ENCODE measurements around the gene SGCA.

The SGCA gene

DNA sequence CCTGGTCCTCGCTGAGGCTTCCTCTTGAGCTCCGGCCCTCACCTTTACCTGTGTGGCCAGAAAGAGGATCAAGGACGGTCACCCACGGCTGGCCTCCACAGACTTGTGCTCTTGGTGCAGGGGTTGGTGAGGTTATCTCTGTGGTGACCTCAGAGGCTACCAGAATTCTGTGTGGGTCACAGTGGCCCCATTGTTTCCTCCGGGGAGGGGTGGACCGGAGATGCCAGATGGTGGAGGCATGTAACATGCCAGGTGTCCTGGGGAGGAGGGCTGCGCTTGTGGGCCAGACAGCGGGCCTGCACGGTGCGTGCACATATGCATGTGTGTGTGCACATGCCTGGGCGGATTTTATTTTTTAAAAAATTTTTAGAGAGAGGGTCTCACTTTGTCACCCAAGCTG, 6.3 kb downstream of the SGCA start:
- TF ChIP-seq YY1 (IDR thresholded peaks at IDR 0.05; ENCODE audit: low read depth) (no peak), TCF12 (IDR thresholded peaks at IDR 0.05; ENCODE audit: low read depth) (no peak), TAF1 (IDR thresholded peaks at IDR 0.05; ENCODE audit: low read depth) (no peak), TEAD4 (IDR thresholded peaks at IDR 0.05) (no peak), CEBPB (IDR thresholded peaks at IDR 0.05) (no peak), CREB1 (IDR thresholded peaks at IDR 0.05; ENCODE audit: low read depth) (no peak), EGR1 (IDR thresholded peaks at IDR 0.05) (no peak), FOXM1 (IDR thresholded peaks at IDR 0.05; ENCODE audit: borderline replicate concordance, low read depth) (no peak), ZBTB7A (IDR thresholded peaks at IDR 0.05; ENCODE audit: low read depth) (no peak), NFIC (IDR thresholded peaks at IDR 0.05) (no peak)
- TF ChIP-seq, protein P1, sequence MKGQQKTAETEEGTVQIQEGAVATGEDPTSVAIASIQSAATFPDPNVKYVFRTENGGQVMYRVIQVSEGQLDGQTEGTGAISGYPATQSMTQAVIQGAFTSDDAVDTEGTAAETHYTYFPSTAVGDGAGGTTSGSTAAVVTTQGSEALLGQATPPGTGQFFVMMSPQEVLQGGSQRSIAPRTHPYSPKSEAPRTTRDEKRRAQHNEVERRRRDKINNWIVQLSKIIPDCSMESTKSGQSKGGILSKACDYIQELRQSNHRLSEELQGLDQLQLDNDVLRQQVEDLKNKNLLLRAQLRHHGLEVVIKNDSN (IDR thresholded peaks at IDR 0.05), result no peak
- TF ChIP-seq, protein P2, sequence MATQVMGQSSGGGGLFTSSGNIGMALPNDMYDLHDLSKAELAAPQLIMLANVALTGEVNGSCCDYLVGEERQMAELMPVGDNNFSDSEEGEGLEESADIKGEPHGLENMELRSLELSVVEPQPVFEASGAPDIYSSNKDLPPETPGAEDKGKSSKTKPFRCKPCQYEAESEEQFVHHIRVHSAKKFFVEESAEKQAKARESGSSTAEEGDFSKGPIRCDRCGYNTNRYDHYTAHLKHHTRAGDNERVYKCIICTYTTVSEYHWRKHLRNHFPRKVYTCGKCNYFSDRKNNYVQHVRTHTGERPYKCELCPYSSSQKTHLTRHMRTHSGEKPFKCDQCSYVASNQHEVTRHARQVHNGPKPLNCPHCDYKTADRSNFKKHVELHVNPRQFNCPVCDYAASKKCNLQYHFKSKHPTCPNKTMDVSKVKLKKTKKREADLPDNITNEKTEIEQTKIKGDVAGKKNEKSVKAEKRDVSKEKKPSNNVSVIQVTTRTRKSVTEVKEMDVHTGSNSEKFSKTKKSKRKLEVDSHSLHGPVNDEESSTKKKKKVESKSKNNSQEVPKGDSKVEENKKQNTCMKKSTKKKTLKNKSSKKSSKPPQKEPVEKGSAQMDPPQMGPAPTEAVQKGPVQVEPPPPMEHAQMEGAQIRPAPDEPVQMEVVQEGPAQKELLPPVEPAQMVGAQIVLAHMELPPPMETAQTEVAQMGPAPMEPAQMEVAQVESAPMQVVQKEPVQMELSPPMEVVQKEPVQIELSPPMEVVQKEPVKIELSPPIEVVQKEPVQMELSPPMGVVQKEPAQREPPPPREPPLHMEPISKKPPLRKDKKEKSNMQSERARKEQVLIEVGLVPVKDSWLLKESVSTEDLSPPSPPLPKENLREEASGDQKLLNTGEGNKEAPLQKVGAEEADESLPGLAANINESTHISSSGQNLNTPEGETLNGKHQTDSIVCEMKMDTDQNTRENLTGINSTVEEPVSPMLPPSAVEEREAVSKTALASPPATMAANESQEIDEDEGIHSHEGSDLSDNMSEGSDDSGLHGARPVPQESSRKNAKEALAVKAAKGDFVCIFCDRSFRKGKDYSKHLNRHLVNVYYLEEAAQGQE (IDR thresholded peaks at IDR 0.05; ENCODE audit: low read depth), result no peak
- TF ChIP-seq, protein P3, sequence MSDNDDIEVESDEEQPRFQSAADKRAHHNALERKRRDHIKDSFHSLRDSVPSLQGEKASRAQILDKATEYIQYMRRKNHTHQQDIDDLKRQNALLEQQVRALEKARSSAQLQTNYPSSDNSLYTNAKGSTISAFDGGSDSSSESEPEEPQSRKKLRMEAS (IDR thresholded peaks at IDR 0.05), result no peak

DNA sequence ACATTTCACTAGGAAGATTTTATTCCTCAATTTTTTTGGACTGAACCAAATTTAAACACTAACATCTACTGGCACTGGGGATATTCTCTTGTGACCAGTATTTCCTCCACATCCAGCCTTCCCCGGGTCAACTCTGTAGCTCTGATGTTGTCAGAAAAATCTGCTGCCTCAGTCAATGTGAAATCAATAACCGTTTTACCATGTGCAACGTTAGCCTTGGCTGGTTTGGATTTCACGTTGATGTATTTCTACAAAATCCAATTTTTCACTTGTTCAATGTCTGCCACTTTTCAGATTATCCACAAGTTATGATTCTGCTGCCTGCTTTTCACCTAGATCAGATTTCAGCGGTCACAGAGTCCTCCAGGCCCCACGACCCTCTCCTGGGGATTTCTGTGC, 7.1 kb downstream of the SGCA start:
- TF ChIP-seq FOXM1 (IDR thresholded peaks at IDR 0.05; ENCODE audit: borderline replicate concordance, low read depth) (no peak), ZBTB7A (IDR thresholded peaks at IDR 0.05; ENCODE audit: low read depth) (no peak), TCF12 (IDR thresholded peaks at IDR 0.05; ENCODE audit: low read depth) (0 out of 2 replicates have a peak, but pooled peaks have one; percentile 2), YY1 (IDR thresholded peaks at IDR 0.05; ENCODE audit: low read depth) (no peak)

DNA sequence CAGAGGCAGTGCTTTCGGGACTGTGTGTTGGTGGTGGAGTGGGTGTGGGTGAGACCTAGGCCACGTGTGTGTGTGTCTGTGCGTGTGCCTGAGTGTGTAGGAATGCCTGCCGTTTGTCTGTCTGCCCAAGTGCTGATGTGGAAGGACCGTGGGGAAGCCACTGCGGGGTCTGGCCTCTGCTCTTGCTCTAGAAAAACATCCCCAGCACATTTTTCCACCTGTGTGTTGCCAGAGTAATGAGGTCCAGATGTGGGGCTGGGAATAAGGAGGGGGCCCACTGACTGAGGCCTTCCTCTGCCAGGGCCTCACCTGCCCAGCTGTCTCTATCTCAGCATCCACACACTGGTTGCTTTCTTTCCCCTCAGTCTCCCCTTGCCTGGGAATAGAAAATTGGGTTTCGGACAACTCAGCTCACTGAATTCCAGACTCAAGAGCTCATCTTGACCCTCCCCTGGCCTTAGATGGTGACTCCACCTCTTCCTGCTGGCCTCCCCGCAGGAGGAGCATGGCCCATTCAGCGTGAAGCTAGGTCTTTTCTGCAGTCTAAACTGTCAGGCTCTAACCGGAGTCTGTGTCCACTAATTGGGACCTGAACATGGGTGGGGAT, 7.6 kb downstream of the SGCA start:
- peak; percentile 68 for TF ChIP-seq TEAD4 (IDR thresholded peaks at IDR 0.05)
- TF ChIP-seq TCF12 (IDR thresholded peaks at IDR 0.05; ENCODE audit: low read depth), result peak; percentile 27; the same call in 1 of the 2 replicates
- peak; percentile 73 for TF ChIP-seq EP300 (IDR thresholded peaks at IDR 0.05; ENCODE audit: borderline replicate concordance)
- TF ChIP-seq, protein P1 (IDR thresholded peaks at IDR 0.05), result no peak
- no peak for TF ChIP-seq RAD21 (IDR thresholded peaks at IDR 0.05; ENCODE audit: low read depth)
- TF ChIP-seq, protein P3 (IDR thresholded peaks at IDR 0.05), result peak; percentile 84
- no peak for TF ChIP-seq FOXM1 (IDR thresholded peaks at IDR 0.05; ENCODE audit: borderline replicate concordance, low read depth)
- 0 out of 2 replicates have a peak, but pooled peaks have one; percentile 27 for TF ChIP-seq NFIC (IDR thresholded peaks at IDR 0.05)
- TF ChIP-seq EGR1 (IDR thresholded peaks at IDR 0.05), result no peak

DNA sequence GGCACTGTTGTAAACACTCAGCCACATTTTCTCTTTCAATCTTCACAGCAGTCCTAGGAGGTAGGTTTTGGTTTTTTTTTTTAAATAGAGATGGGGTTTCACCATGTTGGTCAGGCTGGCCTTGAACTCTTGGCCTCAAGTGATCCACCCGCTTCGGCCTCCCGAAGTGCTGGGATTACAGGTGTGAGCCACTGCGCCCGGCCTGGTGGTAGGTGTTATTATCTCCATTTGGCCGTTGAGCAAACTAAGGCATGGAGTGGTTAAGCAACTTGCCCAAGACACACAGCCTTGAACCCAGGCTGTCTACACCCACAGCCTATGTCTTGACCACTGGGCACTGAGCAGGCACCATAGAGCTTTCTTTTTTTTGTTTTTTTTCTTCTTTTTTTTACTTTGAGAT, 8.6 kb downstream of the SGCA start:
- TF ChIP-seq EP300 (IDR thresholded peaks at IDR 0.05; ENCODE audit: borderline replicate concordance), result no peak
- no peak for TF ChIP-seq YY1 (IDR thresholded peaks at IDR 0.05; ENCODE audit: low read depth)
- TF ChIP-seq EGR1 (IDR thresholded peaks at IDR 0.05), result no peak
- no peak for TF ChIP-seq FOXM1 (IDR thresholded peaks at IDR 0.05; ENCODE audit: borderline replicate concordance, low read depth)
- TF ChIP-seq TAF1 (IDR thresholded peaks at IDR 0.05; ENCODE audit: low read depth), result no peak
- TF ChIP-seq CREB1 (IDR thresholded peaks at IDR 0.05; ENCODE audit: low read depth), result no peak
- TF ChIP-seq, protein P2 (IDR thresholded peaks at IDR 0.05; ENCODE audit: low read depth), result no peak
- TF ChIP-seq RAD21 (IDR thresholded peaks at IDR 0.05; ENCODE audit: low read depth), result no peak
- TF ChIP-seq CEBPB (IDR thresholded peaks at IDR 0.05), result no peak
- TF ChIP-seq TEAD4 (IDR thresholded peaks at IDR 0.05), result no peak
- no peak for TF ChIP-seq TCF12 (IDR thresholded peaks at IDR 0.05; ENCODE audit: low read depth)
- TF ChIP-seq, protein P3 (IDR thresholded peaks at IDR 0.05), result no peak
- TF ChIP-seq, protein P1 (IDR thresholded peaks at IDR 0.05), result no peak
- TF ChIP-seq ZBTB7A (IDR thresholded peaks at IDR 0.05; ENCODE audit: low read depth), result no peak
- TF ChIP-seq NFIC (IDR thresholded peaks at IDR 0.05), result no peak
